ENCODE results near the gene C10orf143.

DNA sequence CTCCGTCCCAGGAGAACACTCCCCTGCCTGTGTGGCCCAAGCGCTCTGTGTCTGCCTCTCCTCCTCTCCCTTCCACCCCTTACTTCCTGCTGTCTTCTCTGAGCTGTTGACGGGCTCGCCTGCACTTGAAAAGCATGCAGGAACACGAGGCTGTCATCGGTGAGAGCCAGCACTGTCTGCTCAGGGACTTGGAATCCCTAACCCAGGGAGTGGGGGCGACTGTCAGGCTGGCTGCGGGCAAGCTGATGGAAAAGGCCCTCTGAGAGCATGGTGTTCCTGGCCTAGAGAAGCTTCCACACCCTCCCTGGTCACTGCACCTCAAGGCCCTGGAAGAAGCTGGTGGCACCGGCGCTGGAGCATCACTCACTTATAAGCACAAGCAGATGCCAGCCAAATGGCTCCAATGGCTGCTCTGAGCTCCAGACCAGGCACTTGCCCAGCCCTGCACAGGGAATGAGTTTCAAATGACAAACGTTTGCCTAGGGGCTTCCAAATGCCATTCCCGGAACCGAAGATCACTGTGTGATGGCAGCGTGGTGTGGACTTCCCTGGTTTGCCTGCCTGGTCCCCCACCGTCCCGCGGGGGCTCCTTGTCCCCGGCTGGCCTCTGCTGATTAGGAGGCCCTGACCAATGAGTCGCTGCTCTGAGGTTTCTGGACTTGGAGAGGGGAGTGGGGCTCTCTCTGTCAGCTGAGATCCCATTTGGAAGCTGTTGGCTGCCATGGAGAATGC lies 89.8 kb downstream of the C10orf143 start:
- TF ChIP-seq, protein P1, sequence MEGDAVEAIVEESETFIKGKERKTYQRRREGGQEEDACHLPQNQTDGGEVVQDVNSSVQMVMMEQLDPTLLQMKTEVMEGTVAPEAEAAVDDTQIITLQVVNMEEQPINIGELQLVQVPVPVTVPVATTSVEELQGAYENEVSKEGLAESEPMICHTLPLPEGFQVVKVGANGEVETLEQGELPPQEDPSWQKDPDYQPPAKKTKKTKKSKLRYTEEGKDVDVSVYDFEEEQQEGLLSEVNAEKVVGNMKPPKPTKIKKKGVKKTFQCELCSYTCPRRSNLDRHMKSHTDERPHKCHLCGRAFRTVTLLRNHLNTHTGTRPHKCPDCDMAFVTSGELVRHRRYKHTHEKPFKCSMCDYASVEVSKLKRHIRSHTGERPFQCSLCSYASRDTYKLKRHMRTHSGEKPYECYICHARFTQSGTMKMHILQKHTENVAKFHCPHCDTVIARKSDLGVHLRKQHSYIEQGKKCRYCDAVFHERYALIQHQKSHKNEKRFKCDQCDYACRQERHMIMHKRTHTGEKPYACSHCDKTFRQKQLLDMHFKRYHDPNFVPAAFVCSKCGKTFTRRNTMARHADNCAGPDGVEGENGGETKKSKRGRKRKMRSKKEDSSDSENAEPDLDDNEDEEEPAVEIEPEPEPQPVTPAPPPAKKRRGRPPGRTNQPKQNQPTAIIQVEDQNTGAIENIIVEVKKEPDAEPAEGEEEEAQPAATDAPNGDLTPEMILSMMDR (IDR thresholded peaks at IDR 0.05), result no peak
- TF ChIP-seq POLR2A (IDR thresholded peaks at IDR 0.05; ENCODE audit: low read length) (no peak), CEBPB (IDR thresholded peaks at IDR 0.05) (no peak), CHD4 (IDR thresholded peaks at IDR 0.05; ENCODE audit: borderline replicate concordance) (no peak), ESRRA (IDR thresholded peaks at IDR 0.05; ENCODE audit: borderline replicate concordance, low read length) (no peak), CBX8 (IDR thresholded peaks at IDR 0.05) (no peak), EP300 (IDR thresholded peaks at IDR 0.05) (no peak), KDM5A (IDR thresholded peaks at IDR 0.05) (no peak), NR3C1 (IDR thresholded peaks at IDR 0.05) (no peak), FOSL2 (IDR thresholded peaks at IDR 0.05) (no peak), FOSL2 (CRISPR knock-in tag; IDR thresholded peaks at IDR 0.05) (no peak), KDM1A (IDR thresholded peaks at IDR 0.05; ENCODE audit: low read depth) (no peak), MYC (IDR thresholded peaks at IDR 0.05; ENCODE audit: borderline replicate concordance, low read length) (no peak)
- TF ChIP-seq, protein P2, sequence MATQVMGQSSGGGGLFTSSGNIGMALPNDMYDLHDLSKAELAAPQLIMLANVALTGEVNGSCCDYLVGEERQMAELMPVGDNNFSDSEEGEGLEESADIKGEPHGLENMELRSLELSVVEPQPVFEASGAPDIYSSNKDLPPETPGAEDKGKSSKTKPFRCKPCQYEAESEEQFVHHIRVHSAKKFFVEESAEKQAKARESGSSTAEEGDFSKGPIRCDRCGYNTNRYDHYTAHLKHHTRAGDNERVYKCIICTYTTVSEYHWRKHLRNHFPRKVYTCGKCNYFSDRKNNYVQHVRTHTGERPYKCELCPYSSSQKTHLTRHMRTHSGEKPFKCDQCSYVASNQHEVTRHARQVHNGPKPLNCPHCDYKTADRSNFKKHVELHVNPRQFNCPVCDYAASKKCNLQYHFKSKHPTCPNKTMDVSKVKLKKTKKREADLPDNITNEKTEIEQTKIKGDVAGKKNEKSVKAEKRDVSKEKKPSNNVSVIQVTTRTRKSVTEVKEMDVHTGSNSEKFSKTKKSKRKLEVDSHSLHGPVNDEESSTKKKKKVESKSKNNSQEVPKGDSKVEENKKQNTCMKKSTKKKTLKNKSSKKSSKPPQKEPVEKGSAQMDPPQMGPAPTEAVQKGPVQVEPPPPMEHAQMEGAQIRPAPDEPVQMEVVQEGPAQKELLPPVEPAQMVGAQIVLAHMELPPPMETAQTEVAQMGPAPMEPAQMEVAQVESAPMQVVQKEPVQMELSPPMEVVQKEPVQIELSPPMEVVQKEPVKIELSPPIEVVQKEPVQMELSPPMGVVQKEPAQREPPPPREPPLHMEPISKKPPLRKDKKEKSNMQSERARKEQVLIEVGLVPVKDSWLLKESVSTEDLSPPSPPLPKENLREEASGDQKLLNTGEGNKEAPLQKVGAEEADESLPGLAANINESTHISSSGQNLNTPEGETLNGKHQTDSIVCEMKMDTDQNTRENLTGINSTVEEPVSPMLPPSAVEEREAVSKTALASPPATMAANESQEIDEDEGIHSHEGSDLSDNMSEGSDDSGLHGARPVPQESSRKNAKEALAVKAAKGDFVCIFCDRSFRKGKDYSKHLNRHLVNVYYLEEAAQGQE (IDR thresholded peaks at IDR 0.05), result no peak
